ENCODE results near the gene HOXA10.

GRCh38 chr7:27179030-27179429, 4.9 kb upstream of the HOXA10 start:
- no peak for TF ChIP-seq POLR2A (IDR thresholded peaks at IDR 0.05; ENCODE audit: borderline replicate concordance, extremely low read depth, insufficient read depth, insufficient read length)
- no peak for TF ChIP-seq CEBPB (IDR thresholded peaks at IDR 0.05; ENCODE audit: low read depth)
- no peak for TF ChIP-seq CTCF (IDR thresholded peaks at IDR 0.05 in 2 of 3, conservative IDR thresholded peaks at IDR 0.05 in 1 of 3; ENCODE audit: borderline replicate concordance in 1 of 3, insufficient read depth in 1 of 3, low read depth in 2 of 3, low read length in 2 of 3)
- no peak for TF ChIP-seq EZH2phosphoT487 (IDR thresholded peaks at IDR 0.05; ENCODE audit: borderline replicate concordance)
- no peak for TF ChIP-seq REST (IDR thresholded peaks at IDR 0.05; ENCODE audit: low read depth)
- TF ChIP-seq EZH2 (IDR thresholded peaks at IDR 0.05), result no peak
